Mammary epithelial cell (primary cell): ENCODE results near the gene WDR48.

Source experiments
- EZH2 ChIP-seq: IDR thresholded peaks from 2 replicates; pipeline ENCODE4 v1.6.1; 2012; ENCODE audit warnings: low read length, inconsistent platforms, borderline replicate concordance
- TF ChIP-seq, protein P1 (sequence below), 2 donors: IDR thresholded peaks in 1 of 2; conservative IDR thresholded peaks in 1 of 2; 2 replicates each; pipeline ENCODE4 v1.5.1; 2011 to 2012; ENCODE audit warnings: inconsistent platforms in 2 of 2, low read length in 2 of 2, mild to moderate bottlenecking in 2 of 2, control low read depth in 1 of 2, low read depth in 1 of 2; ENCODE audit not compliant: insufficient read depth in 1 of 2; ENCODE audit errors: extremely low read depth in 1 of 2

DNA sequence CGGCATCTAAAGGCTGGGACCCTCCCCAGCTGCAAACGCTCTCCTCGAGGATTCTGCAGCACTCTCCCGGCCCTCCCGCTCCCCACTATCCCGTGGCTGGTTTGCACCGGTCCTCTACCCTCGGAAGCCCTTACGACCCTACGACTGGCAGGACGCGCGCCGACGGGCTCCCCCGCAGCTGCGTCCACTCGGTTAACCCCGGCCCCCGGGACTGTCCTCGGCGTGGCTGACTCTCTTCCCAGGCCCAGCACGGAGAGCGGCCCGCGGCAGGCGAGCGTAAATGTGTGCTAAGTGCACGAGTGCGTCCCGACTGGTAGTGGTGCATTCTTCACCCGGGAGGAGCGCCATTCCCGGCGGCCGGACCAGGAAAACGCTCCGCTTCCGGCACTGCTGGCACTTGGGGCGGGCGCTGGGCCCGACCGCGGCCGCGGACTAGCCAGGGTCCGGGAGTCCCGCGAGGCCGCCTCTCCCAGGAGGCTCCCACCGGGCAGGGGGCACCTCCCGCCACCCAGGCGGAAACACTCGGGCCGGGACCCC lies 55.1 kb downstream of the WDR48 start:
- TF ChIP-seq EZH2, result no peak
- TF ChIP-seq, protein P1, sequence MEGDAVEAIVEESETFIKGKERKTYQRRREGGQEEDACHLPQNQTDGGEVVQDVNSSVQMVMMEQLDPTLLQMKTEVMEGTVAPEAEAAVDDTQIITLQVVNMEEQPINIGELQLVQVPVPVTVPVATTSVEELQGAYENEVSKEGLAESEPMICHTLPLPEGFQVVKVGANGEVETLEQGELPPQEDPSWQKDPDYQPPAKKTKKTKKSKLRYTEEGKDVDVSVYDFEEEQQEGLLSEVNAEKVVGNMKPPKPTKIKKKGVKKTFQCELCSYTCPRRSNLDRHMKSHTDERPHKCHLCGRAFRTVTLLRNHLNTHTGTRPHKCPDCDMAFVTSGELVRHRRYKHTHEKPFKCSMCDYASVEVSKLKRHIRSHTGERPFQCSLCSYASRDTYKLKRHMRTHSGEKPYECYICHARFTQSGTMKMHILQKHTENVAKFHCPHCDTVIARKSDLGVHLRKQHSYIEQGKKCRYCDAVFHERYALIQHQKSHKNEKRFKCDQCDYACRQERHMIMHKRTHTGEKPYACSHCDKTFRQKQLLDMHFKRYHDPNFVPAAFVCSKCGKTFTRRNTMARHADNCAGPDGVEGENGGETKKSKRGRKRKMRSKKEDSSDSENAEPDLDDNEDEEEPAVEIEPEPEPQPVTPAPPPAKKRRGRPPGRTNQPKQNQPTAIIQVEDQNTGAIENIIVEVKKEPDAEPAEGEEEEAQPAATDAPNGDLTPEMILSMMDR (conservative IDR thresholded peaks at IDR 0.05 in 1 of 2, IDR thresholded peaks at IDR 0.05 in 1 of 2; ENCODE audit: extremely low read depth in 1 of 2, insufficient read depth in 1 of 2, low read depth in 1 of 2, low read length in 2 of 2), result no peak
